Stimulated activated CD4-positive, alpha-beta T cell treated with anti-CD3 and anti-CD28 coated beads, TNF-alpha, amount 100 ng/mL, for 24 hours (primary cell): Measurements from ENCODE around the gene METAP1D.
"Not testable (repeated sequence)": the region's sequence is repeated elsewhere in the genome, so short reads cannot be mapped to it uniquely, and the experiment has no call there.

Experiments
- DNase-seq, 3 experiments: peaks; one replicate each; pipeline ENCODE4 v3.0.0-alpha.2; 2020; ENCODE audit warnings: low read depth in 3 of 3

METAP1D gene

DNA sequence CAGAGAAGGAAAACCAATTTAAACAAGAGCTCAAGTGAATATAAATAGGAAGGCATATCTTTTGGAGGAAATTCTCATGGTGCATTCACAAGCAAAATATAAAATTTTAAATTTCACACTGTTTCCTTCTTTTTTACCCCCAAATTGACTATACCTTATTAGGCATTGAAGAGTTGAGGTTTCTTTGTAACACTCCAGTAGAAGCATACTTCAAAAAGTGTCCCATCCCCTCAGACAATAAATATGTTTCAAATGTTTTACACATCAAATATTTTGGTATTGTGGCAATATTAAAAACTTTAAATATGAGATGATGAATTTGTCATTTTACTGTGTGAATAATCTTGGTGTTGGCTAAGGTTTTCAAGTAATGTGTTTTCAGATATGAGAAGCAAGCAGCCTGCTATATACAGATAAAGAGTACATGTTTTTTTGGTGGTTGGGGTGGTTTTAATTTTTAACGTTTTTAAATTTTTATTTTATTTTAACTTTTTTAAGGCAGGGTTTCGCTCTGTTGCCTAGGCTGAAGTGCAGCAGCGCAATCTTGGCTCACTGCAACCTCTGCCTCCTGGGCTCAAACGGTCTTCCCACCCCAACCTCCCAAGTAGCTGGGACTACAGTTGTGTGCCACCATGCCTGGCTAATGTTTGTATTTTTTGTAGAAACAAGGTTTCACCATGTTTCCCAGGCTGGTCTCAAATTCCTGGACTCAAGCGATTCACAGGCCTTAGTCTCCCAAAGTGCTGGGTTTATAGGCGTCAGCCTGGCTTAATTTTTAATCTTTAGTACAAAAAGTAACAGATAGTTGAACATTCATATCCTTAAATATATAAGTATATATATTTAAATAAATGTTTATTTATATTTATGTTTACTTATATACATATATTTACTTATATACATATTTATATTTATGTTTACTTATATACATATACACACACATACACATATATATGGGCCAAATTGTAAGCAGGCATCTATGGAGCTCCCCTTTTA is 49.1 kb downstream of the METAP1D start:
- DNase-seq, result no peak

DNA sequence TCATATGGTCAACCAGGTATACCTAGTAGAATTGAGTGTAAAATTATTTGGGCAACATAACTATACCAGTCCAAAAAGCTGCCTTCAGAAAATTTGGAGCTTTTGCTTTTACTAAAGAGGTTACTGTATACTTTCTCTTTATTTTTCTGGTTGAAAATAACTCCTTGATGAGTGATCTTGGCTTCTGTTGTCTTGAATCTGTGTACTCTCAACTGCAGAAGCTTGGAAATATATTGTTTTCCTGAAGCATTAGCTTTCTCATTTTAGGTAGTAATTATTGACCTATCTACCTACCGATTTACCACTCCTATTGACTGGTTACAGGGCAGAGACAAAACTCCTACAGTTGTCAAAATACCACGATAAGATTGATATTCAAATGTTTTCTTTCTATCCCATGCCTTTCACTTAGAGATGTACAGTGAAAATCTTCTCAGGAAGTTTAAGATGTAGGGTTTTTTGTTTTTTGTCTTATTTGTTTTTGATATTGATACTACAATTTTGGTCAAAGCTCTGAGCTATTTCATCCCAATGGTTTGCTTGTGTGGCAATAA is 49.9 kb downstream of the METAP1D start:
- no peak for DNase-seq

DNA sequence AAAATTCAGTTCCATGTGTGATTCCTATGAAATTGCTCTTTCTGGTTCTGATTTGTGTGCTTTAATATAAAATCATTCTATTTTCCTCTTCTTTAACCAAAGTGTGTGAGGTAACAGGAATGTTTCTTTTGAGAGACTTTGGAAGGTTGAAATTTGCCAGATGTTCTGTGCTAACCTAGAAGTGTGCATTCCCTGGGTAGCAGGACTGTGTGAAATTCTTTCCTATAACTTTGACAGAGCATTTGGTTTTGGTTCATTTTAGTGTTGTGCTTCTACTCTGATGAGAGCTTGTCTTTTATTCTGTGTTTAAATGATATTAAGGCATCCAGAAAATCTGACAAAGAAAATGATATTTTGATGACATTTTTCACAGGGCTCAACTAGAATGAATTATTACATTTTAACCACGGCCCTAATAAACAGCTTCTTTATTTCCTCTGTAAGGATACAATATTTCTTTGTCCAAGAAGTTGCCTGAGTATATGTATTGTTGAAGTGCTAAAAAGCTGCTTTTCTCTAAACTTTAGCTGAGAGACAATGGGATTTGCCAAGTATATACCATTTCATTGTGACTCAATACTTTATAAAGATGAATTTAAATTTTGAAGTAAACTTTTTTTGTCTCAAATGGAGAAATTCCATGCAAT is 50.8 kb downstream of the METAP1D start:
- no peak for DNase-seq

DNA sequence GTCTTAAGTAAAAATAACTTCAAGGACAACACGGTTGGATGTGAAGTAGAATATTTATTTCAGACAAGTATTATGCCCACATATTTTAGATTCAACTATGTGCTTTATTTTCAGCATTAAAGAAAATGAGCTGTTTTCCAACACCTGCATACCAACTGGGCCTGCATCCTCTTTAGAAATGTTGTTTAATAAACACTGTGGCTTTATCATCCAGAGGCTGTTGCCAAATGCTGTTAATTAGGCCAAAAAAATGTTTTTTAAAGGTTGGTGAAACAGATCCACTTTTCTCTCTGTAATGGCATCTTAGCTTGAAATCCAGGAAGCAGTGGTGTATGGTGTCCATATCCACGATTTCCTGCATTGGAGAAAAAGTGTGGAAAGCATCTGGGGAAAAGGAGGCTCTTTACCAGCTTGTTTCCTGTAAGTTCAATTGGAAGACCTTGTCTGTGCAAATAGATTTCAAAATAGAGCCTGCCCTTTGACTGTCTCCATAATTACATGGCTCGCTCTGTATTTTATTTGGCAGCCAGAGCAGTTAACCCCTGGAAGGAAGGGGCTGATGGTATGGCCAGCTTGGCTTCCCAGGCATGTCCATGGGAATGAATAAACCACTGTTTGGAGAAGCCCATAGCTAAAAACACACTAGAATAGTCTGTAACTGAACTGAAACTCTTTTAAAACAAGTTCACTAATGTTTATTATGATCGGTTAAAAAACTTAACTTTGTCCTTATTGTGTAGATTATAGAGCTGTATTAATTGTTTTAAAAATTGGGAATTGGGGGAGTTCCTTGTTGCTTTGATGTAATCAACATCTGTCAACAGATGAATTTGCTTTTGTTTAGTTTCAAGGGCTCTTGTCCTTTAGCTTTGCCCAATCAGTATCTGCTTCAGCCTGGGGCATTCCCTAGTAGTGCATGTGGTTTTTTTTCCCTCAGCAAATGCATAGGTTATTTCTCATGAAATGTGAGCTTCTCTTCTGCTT is 52.5 kb downstream of the METAP1D start:
- DNase-seq, result no peak

DNA sequence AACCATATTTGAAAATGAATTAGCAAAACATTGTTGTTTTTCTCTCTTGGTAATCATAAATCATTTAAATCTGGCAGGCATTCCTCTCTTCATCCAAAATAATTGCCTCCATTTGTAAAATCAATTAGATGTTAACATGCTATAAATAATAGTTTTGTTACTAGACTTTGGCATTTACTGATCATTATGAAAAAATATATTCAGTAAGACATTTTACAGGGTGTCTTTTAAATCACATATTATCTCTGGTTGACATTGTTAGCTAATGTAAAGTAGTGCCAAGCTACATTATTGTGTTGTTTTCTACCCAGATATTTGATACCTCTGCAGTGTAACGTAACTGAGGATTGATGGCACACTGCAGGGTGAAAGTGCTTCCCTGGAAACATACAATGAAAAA is 53.7 kb downstream of the METAP1D start:
- no peak for DNase-seq

DNA sequence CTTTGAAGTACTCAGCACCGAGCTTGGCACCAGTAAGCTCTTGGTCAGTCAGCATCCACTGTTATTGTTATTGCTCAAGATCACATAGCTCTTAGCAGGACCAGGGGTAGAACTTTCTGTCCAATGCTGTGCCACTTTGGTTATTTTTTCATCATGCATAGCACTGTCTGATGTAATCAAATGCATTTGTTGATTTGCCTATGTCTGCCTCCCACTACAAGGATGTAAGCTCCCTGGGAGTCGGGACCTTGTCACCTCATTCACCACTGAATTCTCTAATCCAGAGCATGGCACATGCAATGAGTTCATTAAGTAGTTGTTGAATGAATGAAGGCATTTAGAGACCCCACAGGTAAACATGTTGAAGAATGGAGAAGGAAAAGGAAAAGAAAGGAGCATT is 56.5 kb downstream of the METAP1D start:
- no peak for DNase-seq

DNA sequence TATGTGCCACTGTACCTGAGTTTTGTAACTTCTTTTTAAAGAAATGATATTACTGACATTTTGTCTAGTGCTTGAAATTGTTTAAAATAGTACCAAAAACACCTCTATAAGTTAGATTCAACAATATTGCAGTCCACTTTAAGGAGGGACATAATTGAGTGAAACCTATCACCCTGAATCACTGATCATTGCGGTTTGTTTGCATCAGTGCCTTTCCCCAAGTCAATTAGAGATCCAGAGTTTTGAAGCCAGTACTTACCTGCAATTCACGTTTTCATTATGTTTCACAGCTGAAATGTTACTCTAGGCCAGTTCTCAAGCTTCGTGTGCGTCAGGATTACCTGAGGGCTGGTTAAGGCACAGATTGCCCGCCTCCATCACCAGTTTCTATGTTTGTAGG is 58.9 kb downstream of the METAP1D start:
- DNase-seq, result no peak

DNA sequence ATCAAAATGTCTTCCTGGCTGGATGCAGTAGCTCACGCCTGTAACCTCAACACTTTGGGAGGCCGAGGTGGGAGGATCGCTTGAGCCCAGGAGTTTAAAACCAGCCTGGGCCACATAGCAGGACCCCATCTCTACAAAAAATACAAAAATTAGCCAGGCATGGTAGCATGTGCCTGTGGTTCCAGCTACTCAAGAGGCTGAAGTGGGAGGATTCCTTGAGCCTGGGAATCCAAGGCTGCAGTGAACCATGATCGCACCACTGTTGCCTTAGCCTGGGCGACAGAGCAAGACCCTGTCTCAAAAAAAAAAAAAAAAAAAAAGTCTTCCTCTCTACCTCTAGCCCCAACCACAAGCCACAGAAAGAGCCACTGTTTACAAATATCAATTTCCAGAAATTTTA is 60.4 kb downstream of the METAP1D start:
- DNase-seq, result not testable (repeated sequence)

DNA sequence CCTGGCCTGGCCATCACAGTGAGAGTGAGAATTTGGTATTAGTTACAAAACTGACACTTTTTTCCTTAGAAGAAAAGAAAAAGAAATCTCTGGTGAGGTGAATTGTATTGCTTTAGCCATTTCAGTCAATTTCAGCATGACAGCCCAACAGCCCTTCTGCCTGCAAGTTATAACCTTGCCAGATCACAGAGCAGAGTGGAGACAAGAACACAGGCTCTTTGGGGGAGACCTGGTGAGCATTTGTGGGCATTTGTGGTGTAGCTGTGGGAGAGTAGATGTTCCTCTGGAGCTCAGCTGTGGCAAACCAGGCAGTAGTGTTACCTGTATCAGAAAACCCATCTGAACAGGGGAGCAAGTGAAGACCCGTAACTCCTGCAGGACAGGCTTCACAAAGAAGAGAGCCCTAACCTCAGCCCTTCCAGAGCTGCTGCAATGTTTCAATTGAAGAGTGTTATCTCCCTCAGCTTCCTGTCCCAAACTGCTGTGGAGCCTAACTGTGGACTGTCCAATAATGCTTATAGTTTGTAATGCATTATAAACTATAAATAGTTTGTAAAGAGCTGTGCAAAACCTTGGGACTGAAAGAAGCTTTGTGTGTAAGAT is 62.8 kb downstream of the METAP1D start:
- DNase-seq, result no peak

DNA sequence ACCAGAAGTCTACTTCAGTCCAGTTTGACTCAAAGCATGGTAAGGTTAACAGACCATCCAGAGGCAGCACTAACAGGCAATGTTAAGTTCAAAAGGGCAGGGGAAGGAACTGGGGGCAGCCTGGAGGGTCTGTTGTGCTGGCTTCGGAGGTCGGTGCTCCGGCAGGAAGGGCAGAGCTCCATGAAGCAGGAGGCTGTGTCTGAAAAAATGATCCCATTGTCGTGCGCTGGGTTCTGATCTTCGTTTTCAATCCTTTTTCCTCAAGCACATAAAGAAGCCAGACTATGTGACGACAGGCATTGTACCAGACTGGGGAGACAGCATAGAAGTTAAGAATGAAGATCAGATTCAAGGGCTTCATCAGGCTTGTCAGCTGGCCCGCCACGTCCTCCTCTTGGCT is 63.7 kb downstream of the METAP1D start:
- no peak for DNase-seq

DNA sequence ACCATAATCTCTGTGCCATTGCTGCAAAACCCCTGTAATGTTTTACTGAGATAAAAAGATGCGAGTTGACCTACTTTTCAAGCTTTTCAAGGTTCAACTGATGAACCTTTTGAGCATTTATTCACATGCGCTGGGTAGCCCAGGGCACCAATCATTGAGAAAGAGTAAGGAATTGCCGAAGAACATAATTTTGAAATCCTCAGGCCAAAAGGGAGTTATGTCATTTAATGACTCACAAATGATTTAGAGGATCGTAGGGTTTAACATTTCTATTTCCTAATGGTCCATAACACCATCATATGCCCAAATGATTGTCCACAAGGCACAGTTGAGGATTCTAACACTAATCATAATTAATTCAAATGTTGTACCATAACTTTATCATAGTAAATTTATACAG is 65.4 kb downstream of the METAP1D start:
- no peak for DNase-seq

DNA sequence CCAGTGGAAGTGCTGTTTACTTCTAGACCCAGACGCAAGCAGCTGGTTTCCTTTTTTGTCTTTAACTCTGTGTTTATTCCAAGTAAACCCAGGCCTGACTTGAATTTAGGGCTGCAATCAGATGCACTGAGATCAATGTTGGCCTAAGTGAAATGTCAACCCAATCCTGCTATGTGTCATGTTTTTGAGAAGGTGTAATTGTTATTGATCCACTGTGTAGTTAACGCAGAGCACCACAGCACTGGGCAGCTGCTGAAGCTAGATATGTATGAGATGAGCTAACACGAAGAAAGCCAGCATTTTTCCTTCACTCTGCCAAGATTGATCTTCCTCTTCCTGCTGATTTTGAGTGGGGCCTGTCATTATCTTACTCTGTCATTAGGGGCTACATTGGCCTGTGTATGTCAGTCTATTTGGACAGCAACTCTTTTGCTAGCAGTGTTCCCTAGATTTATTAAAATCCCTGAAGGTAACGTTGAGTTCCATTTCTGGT is 66.7 kb downstream of the METAP1D start:
- no peak for DNase-seq

DNA sequence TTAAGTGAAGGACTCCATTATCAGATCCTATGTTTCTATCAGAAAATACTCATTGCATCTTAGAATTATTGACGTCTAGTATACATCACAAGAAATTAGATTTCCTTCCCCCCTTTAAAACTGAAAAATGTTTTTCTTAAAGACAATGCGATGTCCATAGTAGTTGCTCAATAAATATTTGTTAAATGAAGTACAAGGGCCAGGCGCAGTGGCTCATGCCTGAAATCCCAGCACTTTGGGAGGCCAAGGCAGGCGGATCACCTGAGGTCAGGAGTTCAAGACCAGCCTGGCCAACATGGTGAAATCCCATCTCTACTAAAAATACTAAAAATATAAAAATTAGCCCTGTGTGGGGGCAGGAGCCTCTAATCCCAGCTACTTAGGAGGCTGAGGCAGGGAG is 68.2 kb downstream of the METAP1D start:
- not testable (repeated sequence) for DNase-seq

DNA sequence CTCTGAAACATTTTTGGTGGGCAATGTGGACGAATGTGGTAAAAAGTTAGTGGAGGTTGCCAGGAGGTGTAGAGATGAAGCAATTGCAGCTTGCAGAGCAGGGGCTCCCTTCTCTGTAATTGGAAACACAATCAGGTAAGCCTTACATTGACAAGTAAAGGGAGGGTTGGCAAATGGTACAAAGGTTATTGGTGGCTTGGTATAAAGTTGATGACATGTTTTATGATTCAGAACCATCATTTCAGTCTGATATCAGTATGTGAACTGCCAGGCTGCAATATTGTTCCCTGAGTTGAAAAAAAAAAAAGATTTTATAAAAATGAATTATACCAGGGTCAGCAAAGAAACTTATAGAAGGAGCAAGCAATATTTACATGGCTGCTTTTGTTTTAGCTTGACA is 71.2 kb downstream of the METAP1D start:
- DNase-seq, result no peak

DNA sequence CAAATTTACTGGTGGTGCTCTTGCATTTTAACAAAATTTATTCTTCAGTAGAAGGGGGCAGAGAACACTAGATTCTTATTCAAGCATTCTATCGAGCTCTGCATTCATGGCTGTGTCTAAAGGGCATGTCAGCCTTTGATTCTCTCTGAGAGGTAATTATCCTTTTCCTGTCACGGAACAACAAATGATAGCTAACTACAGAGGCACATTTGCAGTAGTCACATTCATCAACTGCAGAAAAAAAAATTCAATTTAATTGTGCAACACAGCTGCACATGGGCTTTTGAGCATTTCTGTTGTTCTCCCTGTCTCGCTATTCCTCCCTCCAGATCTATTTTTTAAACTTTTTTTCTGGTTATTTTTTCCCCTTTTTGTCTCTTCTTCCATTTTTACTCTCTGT is 72.5 kb downstream of the METAP1D start:
- no peak for DNase-seq

DNA sequence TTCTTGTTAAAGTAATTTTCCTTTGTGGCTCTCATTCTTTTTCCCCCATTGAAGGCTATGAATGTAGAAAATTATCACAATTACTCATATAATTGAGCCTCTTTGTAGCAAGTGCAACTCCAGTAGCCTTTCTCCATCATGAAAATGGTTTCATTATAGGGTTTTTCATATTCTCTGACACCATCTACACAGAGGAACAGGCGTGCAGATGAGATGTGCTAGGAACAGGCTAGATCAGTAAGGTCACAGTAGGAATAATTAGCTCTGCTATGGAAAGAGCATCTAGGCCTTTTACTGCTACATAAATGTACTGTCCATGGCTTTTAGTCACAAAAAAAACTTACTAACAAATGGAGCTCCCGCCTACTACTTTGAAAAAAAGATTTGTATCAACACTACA is 73.0 kb downstream of the METAP1D start:
- no peak for DNase-seq

DNA sequence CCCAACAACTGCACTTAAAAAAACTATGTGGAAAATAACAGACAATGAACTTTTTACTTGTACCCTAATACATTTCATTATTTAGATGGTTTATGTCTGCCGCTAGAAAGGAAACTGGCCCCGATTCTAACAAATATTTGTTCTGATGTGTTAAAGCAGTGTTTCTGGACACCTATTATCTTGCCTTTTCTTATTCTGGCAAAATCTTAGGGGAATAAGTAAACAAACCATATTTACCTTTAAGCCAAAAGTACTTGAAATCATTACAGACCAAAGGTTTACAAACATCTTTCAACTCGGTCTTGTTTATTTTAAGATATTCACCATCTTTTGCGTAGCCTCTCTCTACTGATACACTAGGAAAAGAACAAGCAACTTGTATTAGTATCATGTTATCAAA is 73.8 kb downstream of the METAP1D start:
- no peak for DNase-seq

DNA sequence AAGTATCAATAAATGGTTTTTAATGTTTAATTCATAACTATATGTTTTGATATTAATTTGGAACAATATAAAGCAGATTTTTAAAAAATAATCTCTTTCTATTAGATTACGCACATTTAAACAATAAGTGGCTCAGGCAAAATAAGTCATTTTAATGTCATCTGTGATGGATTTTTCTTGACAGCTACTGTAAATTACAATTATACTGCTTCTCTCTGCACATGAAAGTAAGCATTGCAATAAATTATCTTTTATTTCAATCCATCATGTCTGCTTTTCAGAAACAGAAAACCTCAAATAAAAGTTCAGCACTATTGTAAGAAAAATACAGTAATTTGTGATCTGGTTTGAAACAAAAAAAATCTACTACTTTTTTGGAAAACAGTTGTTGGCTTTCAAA is 74.5 kb downstream of the METAP1D start:
- DNase-seq, result no peak

DNA sequence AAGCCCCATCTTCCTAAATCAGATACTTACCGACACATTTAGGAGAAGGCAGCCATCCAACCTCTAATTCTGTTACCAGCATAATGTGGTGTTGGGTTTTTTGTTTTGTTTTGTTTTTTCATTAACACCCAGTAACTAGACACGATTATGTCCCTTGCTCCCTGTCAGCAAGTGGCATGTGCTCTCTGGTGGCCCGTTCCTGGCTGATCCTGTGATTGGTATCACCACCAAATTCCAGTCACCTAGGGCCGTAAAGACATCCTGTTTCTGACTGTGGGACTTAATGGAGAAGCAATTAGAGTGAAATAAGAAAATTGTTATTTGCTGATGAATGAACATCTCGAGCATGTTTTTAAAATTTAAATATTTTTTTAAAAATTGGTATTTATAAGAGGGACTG is 79.7 kb downstream of the METAP1D start:
- no peak for DNase-seq

DNA sequence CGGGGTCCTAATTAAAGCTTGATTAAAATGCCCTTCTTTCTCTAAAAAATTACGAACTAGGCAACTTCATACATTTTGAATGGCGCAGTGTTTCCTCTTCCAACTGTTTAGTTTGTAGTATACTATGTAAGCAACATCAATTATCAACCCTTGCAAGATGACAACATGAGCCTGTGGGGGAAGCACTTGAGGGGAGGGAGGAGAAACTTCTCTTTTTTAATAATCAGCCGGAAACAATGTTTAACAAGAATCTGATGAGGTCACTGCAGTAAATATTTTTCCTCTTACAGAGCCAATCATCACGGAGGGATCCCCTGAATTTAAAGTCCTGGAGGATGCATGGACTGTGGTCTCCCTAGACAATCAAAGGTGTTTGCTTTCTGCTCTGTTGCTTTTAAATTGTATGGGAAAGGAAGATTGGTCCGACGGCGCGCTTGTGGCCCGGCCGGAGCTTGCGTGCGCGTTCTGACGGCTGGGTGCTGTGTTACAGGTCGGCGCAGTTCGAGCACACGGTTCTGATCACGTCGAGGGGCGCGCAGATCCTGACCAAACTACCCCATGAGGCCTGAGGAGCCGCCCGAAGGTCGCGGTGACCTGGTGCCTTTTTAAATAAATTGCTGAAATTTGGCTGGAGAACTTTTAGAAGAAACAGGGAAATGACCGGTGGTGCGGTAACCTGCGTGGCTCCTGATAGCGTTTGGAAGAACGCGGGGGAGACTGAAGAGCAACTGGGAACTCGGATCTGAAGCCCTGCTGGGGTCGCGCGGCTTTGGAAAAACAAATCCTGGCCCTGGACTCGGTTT is 80.3 kb downstream of the METAP1D start:
- DNase-seq, result no peak
